H1 (cell line): ENCODE data around the gene IFNG.

Experiments
- CREB1 ChIP-seq: IDR thresholded peaks from 2 replicates; pipeline ENCODE4 v1.6.1; 2012; ENCODE audit warnings: inconsistent platforms
- POLR2A ChIP-seq, 2 experiments: IDR thresholded peaks; 1 replicate in 1 of 2; 2 replicates in 1 of 2; pipeline ENCODE4 v1.6.1; 2011; ENCODE audit warnings: low read depth in 2 of 2, low read length in 2 of 2, mild to moderate bottlenecking in 2 of 2; ENCODE audit errors: control extremely low read depth in 1 of 2
- USF2 ChIP-seq: IDR thresholded peaks from 2 replicates; pipeline ENCODE4 v1.6.1; 2011; ENCODE audit warnings: low read length, improper control_type of control experiment

GRCh38 chr12:68178184-68178583 is 18.6 kb upstream of the IFNG start:
- TF ChIP-seq POLR2A (IDR thresholded peaks at IDR 0.05; ENCODE audit: control extremely low read depth in 1 of 2, low read depth in 2 of 2, low read length in 2 of 2) (no peak), USF2 (no peak), CREB1 (no peak)
